ENCODE results near the gene COX5A. TPM values are rescaled to one million over a fixed set of nuclear protein-coding genes. Genes with fewer than 3 reads are reported as not detected.
A peak's percentile ranks its signal among the peaks of the same experiment; 100 is the strongest.
"Not testable (repeated sequence)": the region's sequence is repeated elsewhere in the genome, so short reads cannot be mapped to it uniquely, and the experiment has no call there.

The COX5A gene
- total RNA-seq, 2 experiments from 2014 or later, result 322 to 326 TPM

GRCh38 chr15:74892313-74892712 is 45.6 kb downstream of the COX5A start:
- H3K27ac Mint-ChIP-seq, result peak overlapping the region; percentile 94
- peaks cover 49% of the 10 kb centered on the region for H3K4me1 Mint-ChIP-seq
- no peak for ATAC-seq
- CTCF ChIA-PET, result interaction anchor here (1.5 to 6.1 kb wide), 3 partner anchors 8 to 15 kb away, joined by 3 to 43 read pairs (median 4); partner anchors contain the start of gene FAM219B
- no peak for DNase-seq
- H3K36me3 Mint-ChIP-seq, result peaks cover 33% of the 10 kb centered on the region
- H3K9me3 Mint-ChIP-seq (ENCODE audit: low read depth), result no peaks in the 10 kb centered on the region
- H3K27me3 Mint-ChIP-seq, result no peaks in the 10 kb centered on the region
- H3K4me3 Mint-ChIP-seq, result no peak overlapping the region

GRCh38 chr15:74891469-74891868 is 46.4 kb downstream of the COX5A start:
- DNase-seq, result no peak
- Mint-ChIP-seq H3K27ac (peak overlapping the region; percentile 94), H3K4me3 (peak overlapping the region; percentile 16), H3K4me1 (peaks cover 49% of the 10 kb centered on the region), H3K36me3 (peaks cover 30% of the 10 kb centered on the region), H3K9me3 (ENCODE audit: low read depth) (no peaks in the 10 kb centered on the region), H3K27me3 (no peaks in the 10 kb centered on the region)
- ATAC-seq, result no peak
- CTCF ChIA-PET, result interaction anchor here (1.6 to 6.1 kb wide), 2 partner anchors 9 to 15 kb away, joined by 3 to 43 read pairs; partner anchors contain the start of gene FAM219B

- Mint-ChIP-seq H3K27ac (peak overlapping the region; percentile 93), H3K36me3 (peaks cover 29% of the 10 kb centered on the region), H3K4me1 (peaks cover 48% of the 10 kb centered on the region), H3K27me3 (no peaks in the 10 kb centered on the region), H3K4me3 (peak overlapping the region; percentile 93), H3K9me3 (ENCODE audit: low read depth) (no peaks in the 10 kb centered on the region)
- ATAC-seq (no peak), DNase-seq (no peak)
- CTCF ChIA-PET, result interaction anchor here (1.3 to 6.1 kb wide), 3 partner anchors 10 to 46 kb away, joined by 3 to 43 read pairs (median 8); no protein-coding TSS in a partner anchor
Measured at GRCh38 chr15:74890665-74890960, 47.3 kb downstream of the COX5A start.

- ATAC-seq, result peak; percentile 96
- CTCF ChIA-PET, result interaction anchor here (0.9 to 6.1 kb wide), 6 partner anchors 10 to 107 kb away, joined by 3 to 43 read pairs (median 4); no protein-coding TSS in a partner anchor
- peak; percentile 93 for DNase-seq
- Mint-ChIP-seq H3K27ac (peak within 1 kb of the TSS; percentile 93), H3K9me3 (ENCODE audit: low read depth) (no peaks in the 10 kb centered on the region), H3K4me3 (peak within 1 kb of the TSS; percentile 93), H3K36me3 (peaks cover 27% of the 10 kb centered on the region), H3K27me3 (no peaks in the 10 kb centered on the region), H3K4me1 (peaks cover 47% of the 10 kb centered on the region)
Measured at GRCh38 chr15:74889883-74890664, 47.8 kb downstream of the COX5A start, which contains the start of gene MPI. Gene MPI (plus strand): TSS chr15:74890042. CDS start chr15:74890074, 32 bp downstream.

- peaks cover 51% of the 10 kb centered on the region for H3K4me1 Mint-ChIP-seq
- no peak for DNase-seq
Measured at GRCh38 chr15:74889390-74889882, 48.4 kb downstream of the COX5A start.

GRCh38 chr15:74888716-74889115 is 49.2 kb downstream of the COX5A start:
- CTCF ChIA-PET, result interaction anchor here (2.2 to 6.1 kb wide), 2 partner anchors 11 to 19 kb away, joined by 8 to 43 read pairs; no protein-coding TSS in a partner anchor
- DNase-seq (no peak), ATAC-seq (no peak)
- H3K4me1 Mint-ChIP-seq, result peaks cover 55% of the 10 kb centered on the region
- no peaks in the 10 kb centered on the region for H3K9me3 Mint-ChIP-seq (ENCODE audit: low read depth)
- H3K4me3 Mint-ChIP-seq, result peak overlapping the region; percentile 93
- H3K27ac Mint-ChIP-seq, result no peak overlapping the region
- no peaks in the 10 kb centered on the region for H3K27me3 Mint-ChIP-seq
- peaks cover 25% of the 10 kb centered on the region for H3K36me3 Mint-ChIP-seq

More at GRCh38 chr15:74889390-74889882, 48.4 kb downstream of the COX5A start:
- Mint-ChIP-seq H3K27ac (peak overlapping the region; percentile 93), H3K36me3 (peaks cover 26% of the 10 kb centered on the region), H3K4me3 (peak overlapping the region; percentile 93), H3K27me3 (no peaks in the 10 kb centered on the region), H3K9me3 (ENCODE audit: low read depth) (no peaks in the 10 kb centered on the region)
- ATAC-seq, result peak; percentile 6
- CTCF ChIA-PET, result interaction anchor here (0.9 to 6.1 kb wide), 6 partner anchors 11 to 106 kb away, joined by 3 to 43 read pairs (median 4); no protein-coding TSS in a partner anchor

- H3K4me1 Mint-ChIP-seq, result peaks cover 47% of the 10 kb centered on the region
- H3K36me3 Mint-ChIP-seq, result peaks cover 14% of the 10 kb centered on the region
- ATAC-seq; H3K9me3 Mint-ChIP-seq (ENCODE audit: low read depth); H3K27me3 Mint-ChIP-seq; DNase-seq; H3K27ac Mint-ChIP-seq; H3K4me3 Mint-ChIP-seq: not testable (repeated sequence)
- CTCF ChIA-PET, result interaction anchor here (1.0 kb wide), 1 partner anchor 14 kb away, joined by 4 read pairs; no protein-coding TSS in a partner anchor
Measured at GRCh38 chr15:74887537-74888193, 50.2 kb downstream of the COX5A start.

GRCh38 chr15:74885461-74885860 is 52.4 kb downstream of the COX5A start:
- Mint-ChIP-seq H3K27me3 (no peaks in the 10 kb centered on the region), H3K9me3 (ENCODE audit: low read depth) (peaks cover 5% of the 10 kb centered on the region), H3K36me3 (peaks cover 2% of the 10 kb centered on the region), H3K4me1 (peaks cover 29% of the 10 kb centered on the region), H3K27ac (no peak overlapping the region), H3K4me3 (no peak overlapping the region)
- DNase-seq (no peak), ATAC-seq (no peak)
- CTCF ChIA-PET, result interaction anchor here (3.1 kb wide), 1 partner anchor 15 kb away, joined by 22 read pairs; no protein-coding TSS in a partner anchor

- DNase-seq (no peak), ATAC-seq (no peak)
- CTCF ChIA-PET, result interaction anchor here (1.2 to 3.1 kb wide), 5 partner anchors 8 to 115 kb away, joined by 4 to 22 read pairs (median 4); no protein-coding TSS in a partner anchor
- Mint-ChIP-seq H3K27ac (no peak overlapping the region), H3K27me3 (no peaks in the 10 kb centered on the region), H3K36me3 (peaks cover 2% of the 10 kb centered on the region), H3K9me3 (ENCODE audit: low read depth) (peaks cover 5% of the 10 kb centered on the region), H3K4me3 (no peak overlapping the region), H3K4me1 (peaks cover 22% of the 10 kb centered on the region)
Measured at GRCh38 chr15:74884428-74885223, 53.2 kb downstream of the COX5A start.

- no peaks in the 10 kb centered on the region for H3K27me3 Mint-ChIP-seq
- H3K27ac Mint-ChIP-seq, result no peak overlapping the region
- H3K4me1 Mint-ChIP-seq, result peaks cover 15% of the 10 kb centered on the region
- peaks cover 2% of the 10 kb centered on the region for H3K36me3 Mint-ChIP-seq
- H3K9me3 Mint-ChIP-seq (ENCODE audit: low read depth), result peaks cover 5% of the 10 kb centered on the region
- no peak overlapping the region for H3K4me3 Mint-ChIP-seq
- CTCF ChIA-PET, result interaction anchor here (0.8 to 3.1 kb wide), 3 partner anchors 11 to 78 kb away, joined by 3 to 22 read pairs (median 4); no protein-coding TSS in a partner anchor
- ATAC-seq (no peak), DNase-seq (no peak)
Measured at GRCh38 chr15:74882528-74882927, 55.3 kb downstream of the COX5A start.

- CTCF ChIA-PET, result interaction anchor here (1.8 kb wide), 1 partner anchor 23 kb away, joined by 4 read pairs; no protein-coding TSS in a partner anchor
- H3K4me1 Mint-ChIP-seq, result peaks cover 6% of the 10 kb centered on the region
- ATAC-seq (no peak), DNase-seq (no peak)
- peaks cover 2% of the 10 kb centered on the region for H3K36me3 Mint-ChIP-seq
- peaks cover 5% of the 10 kb centered on the region for H3K9me3 Mint-ChIP-seq (ENCODE audit: low read depth)
- no peak overlapping the region for H3K4me3 Mint-ChIP-seq
- H3K27me3 Mint-ChIP-seq, result no peaks in the 10 kb centered on the region
- H3K27ac Mint-ChIP-seq, result no peak overlapping the region
Measured at GRCh38 chr15:74878273-74878672, 59.6 kb downstream of the COX5A start.

- Mint-ChIP-seq H3K36me3 (peaks cover 21% of the 10 kb centered on the region), H3K4me1 (peaks cover 39% of the 10 kb centered on the region), H3K27ac (peak overlapping the region; percentile 92), H3K4me3 (peak overlapping the region; percentile 94), H3K9me3 (ENCODE audit: low read depth) (no peaks in the 10 kb centered on the region), H3K27me3 (no peaks in the 10 kb centered on the region)
- ATAC-seq, result no peak
- peak; percentile 50 for DNase-seq
- CTCF ChIA-PET, result interaction anchor here (0.7 to 6.0 kb wide), 5 partner anchors 26 to 105 kb away, joined by 3 to 67 read pairs (median 3); no protein-coding TSS in a partner anchor
Measured at GRCh38 chr15:74873756-74874424, 64.0 kb downstream of the COX5A start.

Measured in activated CD8-positive, alpha-beta memory T cell treated with anti-CD3 and anti-CD28 coated beads, Interleukin-2, amount 10 ng/mL, durations not matched to agents 7 days and 5 days (primary cell).